Activated CD4-positive, alpha-beta memory T cell treated with anti-CD3 and anti-CD28 coated beads, Interleukin-2, amount 10 ng/mL, durations not matched to agents 7 days and 5 days (primary cell): ENCODE data around the gene CD96. TPM values are rescaled to one million over a fixed set of nuclear protein-coding genes. Genes with fewer than 3 reads are reported as not detected.

Experiments used
- CTCF ChIA-PET: fragments of 350-600 bp; sonication (Branson Sonifier 250); formaldehyde crosslinking; loops from one replicate; lab custom pipeline; 2021; ENCODE audit warnings: antibody characterized with exemption, inconsistent platforms; lab: Charles Lee
- POLR2A ChIA-PET: fragments of 350-600 bp; sonication (Branson Sonifier 250); formaldehyde crosslinking; loops from one replicate; lab custom pipeline; 2021; ENCODE audit warnings: antibody characterized with exemption; lab: Charles Lee
- DNase-seq: peaks from one replicate; pipeline ENCODE4 v3.0.0-alpha.2; 2020
- H3K27ac Mint-ChIP-seq: one replicate; pipeline ENCODE4 v1.8.0; 2021; ENCODE audit warnings: mild to moderate bottlenecking, mixed read lengths
- H3K27me3 Mint-ChIP-seq: one replicate; pipeline ENCODE4 v1.8.0; 2021; ENCODE audit warnings: mixed read lengths
- H3K36me3 Mint-ChIP-seq: one replicate; pipeline ENCODE4 v1.8.0; 2021; ENCODE audit warnings: low read depth, mixed read lengths
- H3K4me1 Mint-ChIP-seq: one replicate; pipeline ENCODE4 v1.8.0; 2021; ENCODE audit warnings: mixed read lengths
- H3K4me3 Mint-ChIP-seq: one replicate; pipeline ENCODE4 v1.8.0; 2021; ENCODE audit warnings: mild to moderate bottlenecking, mixed read lengths
- H3K9me3 Mint-ChIP-seq: one replicate; pipeline ENCODE4 v1.8.0; 2021; ENCODE audit warnings: mixed read lengths
- total RNA-seq, 2 experiments: library from RNA; stranded (reverse); gene quantifications; one replicate each; pipeline ENCODE4 v1.2.3, GENCODE V29; 2021

CD96 gene
- total RNA-seq, 2 experiments from 2014 or later, result 323 to 338 TPM

- no peak for DNase-seq
- Mint-ChIP-seq H3K27ac (no peak overlapping the region), H3K27me3 (no peaks in the 10 kb centered on the region), H3K36me3 (peaks cover 84% of the 10 kb centered on the region), H3K4me1 (no peaks in the 10 kb centered on the region), H3K4me3 (no peak overlapping the region), H3K9me3 (peaks cover 30% of the 10 kb centered on the region)
- POLR2A ChIA-PET, result no interaction called here
- CTCF ChIA-PET, result interaction anchor here (1.0 kb wide), 1 partner anchor 10 kb away, joined by 3 read pairs; no protein-coding TSS in a partner anchor
Measured at GRCh38 chr3:111636366-111636885, 94.4 kb downstream of the CD96 start.

DNA sequence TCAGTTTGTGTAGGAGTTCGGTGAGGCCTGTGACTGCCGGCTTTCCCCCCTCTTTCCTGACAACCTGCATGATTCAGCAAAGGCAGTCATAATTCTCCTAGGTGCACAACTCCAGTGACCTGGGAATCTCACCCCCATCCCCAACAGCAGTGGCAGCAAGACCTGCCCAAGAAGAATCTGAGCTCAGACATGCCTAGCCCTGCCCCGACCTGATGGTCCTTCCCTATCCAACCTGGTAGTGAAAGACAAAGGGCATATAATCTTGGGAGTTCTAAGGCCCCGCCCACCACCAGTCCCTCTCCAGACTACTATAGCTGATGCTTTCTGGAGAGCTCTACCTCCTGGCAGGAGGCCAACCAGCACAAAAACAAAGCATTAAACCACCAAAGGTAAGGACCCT, 97.3 kb downstream of the CD96 start:
- no peak for DNase-seq
- Mint-ChIP-seq H3K9me3 (peaks cover 44% of the 10 kb centered on the region), H3K27me3 (no peaks in the 10 kb centered on the region), H3K27ac (no peak overlapping the region), H3K36me3 (peaks cover 87% of the 10 kb centered on the region), H3K4me3 (no peak overlapping the region), H3K4me1 (no peaks in the 10 kb centered on the region)
- CTCF ChIA-PET, result no interaction called here
- POLR2A ChIA-PET, result no interaction called here

DNA sequence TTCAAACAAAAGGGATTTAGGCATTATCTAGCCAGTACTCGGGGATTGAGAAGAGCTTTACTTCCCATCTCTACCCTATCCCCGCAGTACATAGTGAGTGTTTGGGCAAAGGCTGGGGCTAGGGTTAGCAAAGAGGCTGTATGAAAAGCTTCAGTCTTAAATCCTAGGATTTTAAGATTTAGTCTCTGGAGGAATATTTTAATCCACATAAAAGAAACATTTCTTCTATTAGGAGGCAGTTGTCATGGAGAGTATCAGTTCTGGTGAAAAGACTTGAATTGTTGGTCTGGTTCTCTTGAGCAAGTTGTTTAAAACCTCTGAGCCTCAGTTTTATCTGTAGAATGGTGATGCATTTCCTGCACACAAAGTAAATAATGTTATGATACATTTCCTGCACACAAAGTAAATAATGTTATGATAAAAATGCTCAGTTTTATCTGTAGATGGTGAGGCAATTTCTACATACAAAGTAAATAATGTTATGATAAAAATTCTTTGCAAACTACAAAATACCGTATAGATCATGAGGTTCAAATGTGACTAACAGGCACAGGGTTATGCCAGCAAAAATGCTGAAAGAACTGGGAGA, 107.1 kb downstream of the CD96 start:
- no peaks in the 10 kb centered on the region for H3K27me3 Mint-ChIP-seq
- CTCF ChIA-PET, result no interaction called here

GRCh38 chr3:111650378-111651275, 108.6 kb downstream of the CD96 start:
- no peak overlapping the region for H3K27ac Mint-ChIP-seq
- no peak overlapping the region for H3K4me3 Mint-ChIP-seq
- ChIA-PET POLR2A (no interaction called here), CTCF (no interaction called here)
- no peaks in the 10 kb centered on the region for H3K27me3 Mint-ChIP-seq
- H3K4me1 Mint-ChIP-seq, result peaks cover 27% of the 10 kb centered on the region
- H3K36me3 Mint-ChIP-seq, result peaks cover 94% of the 10 kb centered on the region
- peaks cover 3% of the 10 kb centered on the region for H3K9me3 Mint-ChIP-seq
- DNase-seq, result no peak

More for the DNA sequence above, 107.1 kb downstream of the CD96 start:
- Mint-ChIP-seq H3K36me3 (peaks cover 95% of the 10 kb centered on the region), H3K4me3 (no peak overlapping the region), H3K9me3 (peaks cover 7% of the 10 kb centered on the region), H3K4me1 (peaks cover 27% of the 10 kb centered on the region), H3K27ac (peak overlapping the region; percentile 57)
- DNase-seq, result no peak
- POLR2A ChIA-PET, result no interaction called here

DNA sequence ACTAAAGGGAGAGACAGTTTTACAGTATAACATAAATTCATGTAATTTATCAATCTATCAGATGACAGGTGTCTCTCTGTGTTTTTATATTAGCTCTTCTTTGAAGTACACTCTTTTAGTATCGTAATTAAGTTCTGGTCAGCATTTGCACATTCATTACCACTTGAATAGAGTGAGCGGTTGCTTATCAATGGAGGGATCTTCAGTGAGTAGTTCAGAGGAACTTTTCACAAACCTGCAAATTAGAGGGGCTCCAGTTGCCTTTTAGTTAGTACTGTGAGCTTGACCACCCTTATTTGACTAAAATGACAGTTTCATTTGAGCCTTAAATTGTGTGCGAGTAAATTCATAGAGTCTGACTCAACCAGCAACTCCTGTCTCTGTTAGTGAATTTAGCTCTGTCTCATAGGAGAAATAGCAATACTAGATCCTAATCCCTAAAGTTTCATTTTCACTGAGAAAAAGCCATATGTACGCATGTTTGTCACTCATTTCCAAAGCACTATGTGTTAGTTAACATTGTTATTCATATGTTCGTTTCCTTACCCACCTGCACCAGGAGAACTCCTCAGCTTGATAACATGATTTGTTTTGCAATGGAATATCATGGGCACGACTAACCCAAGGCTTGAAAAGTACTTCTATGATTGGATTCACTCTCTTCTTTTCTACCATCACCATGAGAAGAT, 110.6 kb downstream of the CD96 start:
- H3K4me3 Mint-ChIP-seq, result no peak overlapping the region
- POLR2A ChIA-PET, result interaction anchor here (1.1 to 1.7 kb wide), 4 partner anchors 15 to 61 kb away, joined by 3 to 4 read pairs (median 3); no protein-coding TSS in a partner anchor
- H3K27me3 Mint-ChIP-seq, result no peaks in the 10 kb centered on the region
- peaks cover 27% of the 10 kb centered on the region for H3K4me1 Mint-ChIP-seq
- CTCF ChIA-PET, result interaction anchor here (1.0 to 1.9 kb wide), 3 partner anchors 16 to 113 kb away, joined by 3 to 6 read pairs (median 3); no protein-coding TSS in a partner anchor
- DNase-seq, result no peak
- peaks cover 3% of the 10 kb centered on the region for H3K9me3 Mint-ChIP-seq
- H3K27ac Mint-ChIP-seq, result no peak overlapping the region
- H3K36me3 Mint-ChIP-seq, result peaks cover 81% of the 10 kb centered on the region

GRCh38 chr3:111653766-111654165, 111.8 kb downstream of the CD96 start:
- Mint-ChIP-seq H3K9me3 (peaks cover under 1% of the 10 kb centered on the region), H3K4me1 (peaks cover 21% of the 10 kb centered on the region), H3K27me3 (no peaks in the 10 kb centered on the region), H3K27ac (no peak overlapping the region), H3K36me3 (peaks cover 80% of the 10 kb centered on the region), H3K4me3 (no peak overlapping the region)
- CTCF ChIA-PET, result interaction anchor here (1.9 kb wide), 1 partner anchor 15 kb away, joined by 6 read pairs; no protein-coding TSS in a partner anchor
- no peak for DNase-seq
- POLR2A ChIA-PET, result interaction anchor here (1.5 to 1.7 kb wide), 2 partner anchors 14 to 23 kb away, joined by 3 to 4 read pairs; no protein-coding TSS in a partner anchor

- no peak for DNase-seq
- ChIA-PET POLR2A (no interaction called here), CTCF (no interaction called here)
- Mint-ChIP-seq H3K36me3 (peaks cover 86% of the 10 kb centered on the region), H3K9me3 (peaks cover 24% of the 10 kb centered on the region), H3K27me3 (no peaks in the 10 kb centered on the region), H3K27ac (no peak overlapping the region), H3K4me1 (peaks cover 15% of the 10 kb centered on the region), H3K4me3 (no peak overlapping the region)
Measured at GRCh38 chr3:111662012-111662411, 120.0 kb downstream of the CD96 start.

DNA sequence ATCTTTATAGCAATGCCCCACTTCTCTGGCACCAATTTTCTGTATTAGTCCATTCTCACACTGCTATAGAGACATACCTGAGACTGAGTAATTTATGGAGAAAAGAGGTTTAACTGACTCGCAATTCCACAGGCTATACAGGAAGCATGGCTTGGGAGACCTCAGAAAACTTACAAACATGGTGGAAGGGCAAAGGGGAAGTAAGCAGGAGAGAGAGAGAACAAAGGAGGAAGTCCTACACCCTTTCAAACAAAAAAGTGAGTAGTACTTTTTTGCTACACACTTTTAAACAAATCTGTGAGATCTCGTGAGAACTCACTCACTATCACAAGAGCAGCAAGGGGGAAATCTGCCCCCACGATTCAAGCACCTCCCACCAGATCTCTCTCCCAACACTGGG, 120.9 kb downstream of the CD96 start:
- H3K4me3 Mint-ChIP-seq, result no peak overlapping the region

GRCh38 chr3:111666041-111666735, 124.2 kb downstream of the CD96 start:
- peaks cover 55% of the 10 kb centered on the region for H3K4me1 Mint-ChIP-seq
- no peaks in the 10 kb centered on the region for H3K27me3 Mint-ChIP-seq
- ChIA-PET CTCF (interaction anchor here (1.4 to 7.2 kb wide), 3 partner anchors 51 to 194 kb away, joined by 3 to 120 read pairs (median 18); no protein-coding TSS in a partner anchor), POLR2A (interaction anchor here (0.7 to 2.0 kb wide), 4 partner anchors 51 to 123 kb away, joined by 3 to 7 read pairs (median 4); no protein-coding TSS in a partner anchor)
- no peak overlapping the region for H3K4me3 Mint-ChIP-seq
- peaks cover 55% of the 10 kb centered on the region for H3K36me3 Mint-ChIP-seq
- H3K9me3 Mint-ChIP-seq, result peaks cover 16% of the 10 kb centered on the region
- no peak overlapping the region for H3K27ac Mint-ChIP-seq
- no peak for DNase-seq

More for the DNA sequence above, 120.9 kb downstream of the CD96 start:
- CTCF ChIA-PET, result no interaction called here
- Mint-ChIP-seq H3K9me3 (peaks cover 24% of the 10 kb centered on the region), H3K27ac (no peak overlapping the region), H3K27me3 (no peaks in the 10 kb centered on the region), H3K36me3 (peaks cover 87% of the 10 kb centered on the region), H3K4me1 (peaks cover 24% of the 10 kb centered on the region)
- DNase-seq, result no peak
- POLR2A ChIA-PET, result no interaction called here

DNA sequence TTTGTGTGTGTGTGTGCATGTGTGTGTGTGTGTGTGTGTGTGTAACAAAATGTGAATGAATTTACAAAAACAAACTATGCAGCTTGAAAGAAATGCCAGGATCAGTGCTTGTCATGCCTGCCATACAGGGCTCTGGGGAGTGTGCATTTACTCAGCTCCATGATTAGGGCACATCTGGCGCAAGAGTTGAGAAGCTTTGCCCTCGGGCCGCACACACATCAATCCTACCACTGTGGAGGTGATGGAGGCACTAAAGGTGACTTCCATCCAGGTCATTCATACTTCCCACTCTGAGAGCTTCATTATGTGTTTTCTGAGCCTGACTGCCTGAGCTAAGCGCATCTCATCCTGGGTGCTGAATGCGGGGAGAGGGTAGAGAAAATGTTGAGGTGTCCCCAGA, 125.2 kb downstream of the CD96 start:
- peak overlapping the region; percentile 83 for H3K27ac Mint-ChIP-seq
- POLR2A ChIA-PET, result interaction anchor here (0.8 to 2.0 kb wide), 15 partner anchors 13 to 312 kb away, joined by 3 to 10 read pairs (median 4); partner anchors contain the start of gene ABHD10
- CTCF ChIA-PET, result interaction anchor here (0.7 to 7.2 kb wide), 9 partner anchors 21 to 346 kb away, joined by 3 to 120 read pairs (median 7); partner anchors contain the start of gene ABHD10
- peaks cover 62% of the 10 kb centered on the region for H3K4me1 Mint-ChIP-seq
- peak overlapping the region; percentile 38 for H3K4me3 Mint-ChIP-seq
- DNase-seq, result no peak
- H3K9me3 Mint-ChIP-seq, result peaks cover 13% of the 10 kb centered on the region
- H3K27me3 Mint-ChIP-seq, result no peaks in the 10 kb centered on the region
- H3K36me3 Mint-ChIP-seq, result peaks cover 45% of the 10 kb centered on the region

DNA sequence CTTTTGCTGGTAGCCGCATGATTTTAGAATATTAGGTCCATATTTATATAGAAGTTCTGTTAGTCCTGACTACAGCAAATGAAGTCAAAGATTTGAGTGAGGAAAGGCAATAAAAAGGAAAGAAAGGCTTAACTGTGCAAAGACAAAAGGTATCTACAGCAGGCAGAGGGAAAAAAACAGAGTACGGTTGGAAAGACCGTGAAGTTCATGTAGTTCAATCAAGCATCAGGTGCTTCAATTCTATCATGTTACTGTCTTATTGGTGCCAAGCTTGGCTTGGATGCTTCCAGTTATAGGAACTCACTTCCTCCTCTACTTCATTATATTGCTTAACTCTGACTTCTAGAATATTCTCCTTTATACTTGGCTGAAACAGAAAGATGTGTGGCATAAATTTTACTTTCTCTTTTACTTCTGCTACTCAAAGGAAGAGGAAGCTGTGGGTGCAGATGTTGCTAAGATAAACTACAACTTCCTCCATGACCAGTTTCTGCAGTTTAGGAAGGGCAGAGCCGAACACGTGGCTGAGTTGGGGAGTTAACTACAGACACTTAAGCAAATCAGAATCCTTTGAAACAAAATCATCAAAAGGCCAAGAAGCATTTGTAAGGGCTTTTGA, 125.7 kb downstream of the CD96 start:
- Mint-ChIP-seq H3K4me3 (peak overlapping the region; percentile 38), H3K4me1 (peaks cover 67% of the 10 kb centered on the region), H3K27me3 (no peaks in the 10 kb centered on the region), H3K27ac (peak overlapping the region; percentile 83), H3K36me3 (peaks cover 39% of the 10 kb centered on the region), H3K9me3 (peaks cover 8% of the 10 kb centered on the region)
- peak; percentile 81 for DNase-seq
- ChIA-PET POLR2A (interaction anchor here (0.8 to 2.0 kb wide), 20 partner anchors 14 to 311 kb away, joined by 3 to 10 read pairs (median 4); partner anchors contain the start of genes ABHD10 and ZBED2), CTCF (interaction anchor here (0.8 to 7.2 kb wide), 16 partner anchors 14 to 375 kb away, joined by 3 to 120 read pairs (median 7); partner anchors contain the start of gene ABHD10)
